VCaP (cell line): ENCODE data around the gene UNC45A.
A peak's percentile ranks its signal among the peaks of the same experiment; 100 is the strongest.

ENCODE experiments used
- H3K27ac ChIP-seq: fragments of 450-650 bp; 2 replicates; pipeline ENCODE4 v1.5.1; 2017
- CTCF ChIP-seq: fragments of 450-650 bp; conservative IDR thresholded peaks from 2 replicates; pipeline ENCODE4 v1.5.1; 2017; ENCODE audit warnings: mild to moderate bottlenecking, moderate library complexity

The UNC45A gene

GRCh38 chr15:90970274-90970673, 35.2 kb downstream of the UNC45A start:
- no peak for TF ChIP-seq CTCF

GRCh38 chr15:90972133-90972532, 37.0 kb downstream of the UNC45A start:
- H3K27ac ChIP-seq, result no peak overlapping the region
- TF ChIP-seq CTCF, result no peak

More at GRCh38 chr15:90970274-90970673, 35.2 kb downstream of the UNC45A start:
- H3K27ac ChIP-seq, result no peak overlapping the region

GRCh38 chr15:90974216-90974615, 39.1 kb downstream of the UNC45A start:
- TF ChIP-seq CTCF, result no peak
- H3K27ac ChIP-seq, result no peak overlapping the region

GRCh38 chr15:90979582-90979981, 44.5 kb downstream of the UNC45A start:
- TF ChIP-seq CTCF, result no peak
- H3K27ac ChIP-seq, result no peak overlapping the region

- TF ChIP-seq CTCF, result no peak
These were observed 46.6 kb downstream of the UNC45A start for GRCh38 chr15:90981681-90982080.

GRCh38 chr15:90982135-90982534, 47.0 kb downstream of the UNC45A start:
- H3K27ac ChIP-seq, result no peak overlapping the region
- no peak for TF ChIP-seq CTCF

More at GRCh38 chr15:90981681-90982080, 46.6 kb downstream of the UNC45A start:
- no peak overlapping the region for H3K27ac ChIP-seq

- TF ChIP-seq CTCF, result no peak
These were observed 51.9 kb downstream of the UNC45A start for GRCh38 chr15:90986790-90987507.

More at GRCh38 chr15:90986790-90987507, 51.9 kb downstream of the UNC45A start:
- H3K27ac ChIP-seq, result peak overlapping the region; percentile 72
